ENCODE results near the gene ZNF439. TPM values are rescaled to one million over a fixed set of nuclear protein-coding genes. Genes with fewer than 3 reads are reported as not detected.

The ZNF439 gene
- total and polyA plus RNA-seq, 2 of the 13 experiments (the other 11 are each of a cell fraction or from before 2014, with no cell fraction given), result 2.9 to 4.9 TPM

- TF ChIP-seq FOXP1 (IDR thresholded peaks at IDR 0.05) (no peak), FOXP1 (CRISPR knock-in tag; IDR thresholded peaks at IDR 0.05) (no peak), PRDM15 (CRISPR knock-in tag; IDR thresholded peaks at IDR 0.05) (no peak; the same call in 1 of the 2 replicates), SMAD1 (CRISPR knock-in tag; IDR thresholded peaks at IDR 0.05; ENCODE audit: borderline replicate concordance, low read depth) (peak; percentile 60; the same call in 1 of the 2 replicates), CENPX (CRISPR knock-in tag; IDR thresholded peaks at IDR 0.05) (no peak), RBM22 (optimal IDR thresholded peaks at IDR 0.05; ENCODE audit: low read length) (no peak), HOXD1 (CRISPR knock-in tag; IDR thresholded peaks at IDR 0.05) (no peak), MED13 (CRISPR knock-in tag; IDR thresholded peaks at IDR 0.05) (no peak), NFATC3 (CRISPR knock-in tag; IDR thresholded peaks at IDR 0.05) (no peak), BHLHE40 (IDR thresholded peaks at IDR 0.05; ENCODE audit: low read length) (0 out of 2 replicates have a peak, but pooled peaks have one; percentile 31), ZNF674 (CRISPR knock-in tag; IDR thresholded peaks at IDR 0.05; ENCODE audit: low read depth) (no peak), RBM39 (IDR thresholded peaks at IDR 0.05; ENCODE audit: low read depth, low read length, poor library complexity, severe bottlenecking) (peak; percentile 19), CSRNP2 (CRISPR knock-in tag; conservative IDR thresholded peaks at IDR 0.05; ENCODE audit: low read depth) (no peak), ZNF460 (CRISPR knock-in tag; IDR thresholded peaks at IDR 0.05; ENCODE audit: borderline replicate concordance) (no peak), ZNF776 (CRISPR knock-in tag; IDR thresholded peaks at IDR 0.05) (no peak), ZNF569 (CRISPR knock-in tag; IDR thresholded peaks at IDR 0.05; ENCODE audit: borderline replicate concordance) (no peak), ZBTB21 (CRISPR knock-in tag; IDR thresholded peaks at IDR 0.05) (no peak), ZNF263 (CRISPR knock-in tag; IDR thresholded peaks at IDR 0.05) (0 out of 2 replicates have a peak, but pooled peaks have one; percentile 24), SUZ12 (IDR thresholded peaks at IDR 0.05; ENCODE audit: low read depth, low read length) (no peak), TBX2 (CRISPR knock-in tag; IDR thresholded peaks at IDR 0.05; ENCODE audit: borderline replicate concordance) (peak; percentile 83; the same call in 1 of the 2 replicates), SOX5 (CRISPR knock-in tag; IDR thresholded peaks at IDR 0.05; ENCODE audit: borderline replicate concordance) (no peak), NFE2L2 (IDR thresholded peaks at IDR 0.05; ENCODE audit: low read length) (no peak), RFX5 (IDR thresholded peaks at IDR 0.05; ENCODE audit: low read depth, low read length) (no peak), ESRRA (CRISPR knock-in tag; IDR thresholded peaks at IDR 0.05; ENCODE audit: low read depth) (no peak), ZNF180 (CRISPR knock-in tag; IDR thresholded peaks at IDR 0.05; ENCODE audit: borderline replicate concordance, low read depth) (peak; percentile 69; the same call in 1 of the 2 replicates), HES4 (CRISPR knock-in tag; IDR thresholded peaks at IDR 0.05; ENCODE audit: borderline replicate concordance) (peak; percentile 59; the same call in 1 of the 2 replicates), BCL6 (CRISPR knock-in tag; IDR thresholded peaks at IDR 0.05) (no peak)
Measured at GRCh38 chr19:11848594-11849469, at the start of gene ZNF439 (continued).
